Mesothelial cell of epicardium (in vitro differentiated cells): ENCODE results near the gene VAV3. TPM values are rescaled to one million over a fixed set of nuclear protein-coding genes. Genes with fewer than 3 reads are reported as not detected.

Experiments
- DNase-seq, 2 experiments: peaks; one replicate each; pipeline ENCODE4 v3.0.0; 2021; ENCODE audit warnings: low spot score in 2 of 2; ENCODE audit not compliant: unreplicated experiment in 2 of 2
- H3K27ac Mint-ChIP-seq: 2 replicates; pipeline ENCODE4 v1.8.0; 2021; ENCODE audit warnings: mixed read lengths
- H3K27me3 Mint-ChIP-seq: 2 replicates; pipeline ENCODE4 v1.8.0; 2021; ENCODE audit warnings: low read depth, mixed read lengths
- H3K36me3 Mint-ChIP-seq: 2 replicates; pipeline ENCODE4 v1.8.0; 2021; ENCODE audit warnings: mixed read lengths
- H3K4me1 Mint-ChIP-seq: 2 replicates; pipeline ENCODE4 v1.8.0; 2021; ENCODE audit warnings: mixed read lengths
- H3K4me3 Mint-ChIP-seq: 2 replicates; pipeline ENCODE4 v1.8.0; 2021; ENCODE audit warnings: mild to moderate bottlenecking, moderate library complexity, mixed read lengths
- H3K9me3 Mint-ChIP-seq: 2 replicates; pipeline ENCODE4 v1.8.0; 2021; ENCODE audit warnings: mixed read lengths
- CTCF ChIP-seq: fragments of 200-600 bp; sonication (generic); IDR thresholded peaks from one replicate; pipeline ENCODE4 v1.5.0; 2021; ENCODE audit warnings: antibody characterized with exemption; ENCODE audit not compliant: unreplicated experiment
- total RNA-seq: library from RNA; stranded (reverse); gene quantifications from 3 replicates; pipeline ENCODE4 v1.2.1, GENCODE V29; 2021

VAV3 gene
- total RNA-seq, 1 donor from 2014 or later: 3.2 TPM

GRCh38 chr1:107786203-107786845, 178.7 kb downstream of the VAV3 start:
- H3K27me3 Mint-ChIP-seq: peaks cover 16% of the 10 kb centered on the region
- DNase-seq: no peak
- no peak for TF ChIP-seq CTCF

GRCh38 chr1:107785496-107786202, 179.3 kb downstream of the VAV3 start:
- H3K36me3 Mint-ChIP-seq: no peaks in the 10 kb centered on the region
- H3K9me3 Mint-ChIP-seq: no peaks in the 10 kb centered on the region
- peaks cover 9% of the 10 kb centered on the region for H3K4me1 Mint-ChIP-seq
- no peak for DNase-seq
- no peak overlapping the region for H3K4me3 Mint-ChIP-seq
- peaks cover 18% of the 10 kb centered on the region for H3K27me3 Mint-ChIP-seq
- no peak overlapping the region for H3K27ac Mint-ChIP-seq
- no peak for TF ChIP-seq CTCF

More at GRCh38 chr1:107786203-107786845, 178.7 kb downstream of the VAV3 start:
- Mint-ChIP-seq H3K4me3 (no peak overlapping the region), H3K9me3 (no peaks in the 10 kb centered on the region), H3K4me1 (peaks cover 9% of the 10 kb centered on the region), H3K36me3 (no peaks in the 10 kb centered on the region), H3K27ac (no peak overlapping the region)

- no peak for DNase-seq
Measured at GRCh38 chr1:107782217-107782845, 182.6 kb downstream of the VAV3 start.

GRCh38 chr1:107781245-107781644, 183.7 kb downstream of the VAV3 start:
- H3K36me3 Mint-ChIP-seq: no peaks in the 10 kb centered on the region
- H3K9me3 Mint-ChIP-seq: no peaks in the 10 kb centered on the region
- H3K4me3 Mint-ChIP-seq: no peak overlapping the region
- DNase-seq: no peak
- H3K27me3 Mint-ChIP-seq: peaks cover 20% of the 10 kb centered on the region
- TF ChIP-seq CTCF: no peak
- peaks cover 2% of the 10 kb centered on the region for H3K4me1 Mint-ChIP-seq
- H3K27ac Mint-ChIP-seq: no peak overlapping the region

More at GRCh38 chr1:107782217-107782845, 182.6 kb downstream of the VAV3 start:
- Mint-ChIP-seq H3K9me3 (no peaks in the 10 kb centered on the region), H3K27ac (no peak overlapping the region), H3K27me3 (peaks cover 20% of the 10 kb centered on the region), H3K36me3 (no peaks in the 10 kb centered on the region), H3K4me1 (peaks cover 2% of the 10 kb centered on the region), H3K4me3 (no peak overlapping the region)
- TF ChIP-seq CTCF: peak; percentile 86

GRCh38 chr1:107777664-107778047, 187.3 kb downstream of the VAV3 start:
- no peaks in the 10 kb centered on the region for H3K9me3 Mint-ChIP-seq
- no peak for DNase-seq
- H3K27ac Mint-ChIP-seq: no peak overlapping the region
- no peak for TF ChIP-seq CTCF
- H3K4me3 Mint-ChIP-seq: no peak overlapping the region
- peaks cover 30% of the 10 kb centered on the region for H3K27me3 Mint-ChIP-seq
- H3K36me3 Mint-ChIP-seq: no peaks in the 10 kb centered on the region
- no peaks in the 10 kb centered on the region for H3K4me1 Mint-ChIP-seq
